Measurements from ENCODE around the gene ACBD4. TPM values are rescaled to one million over a fixed set of nuclear protein-coding genes. Genes with fewer than 3 reads are reported as not detected.

The ACBD4 gene
- total and polyA plus RNA-seq, 2 of the 13 experiments (the other 11 are each of a cell fraction or from before 2014, with no cell fraction given): 16.1 to 26.9 TPM

- peak; percentile 66 for ATAC-seq
- Histone ChIP-seq H3K4me3 (replicated peaks in 1 of 3; ENCODE audit: insufficient read depth in 1 of 3, low read depth in 2 of 3, low read length in 3 of 3) (peak overlapping the region; percentile 53 to 74 (median 65)), H3K9me3 (ENCODE audit: low read length) (no peaks in the 10 kb centered on the region), H2AFZ (ENCODE audit: low read length) (no peak overlapping the region), H3K27me3 (ENCODE audit: control insufficient read depth in 1 of 2, insufficient read depth in 2 of 2, low read length in 2 of 2) (no peaks in the 10 kb centered on the region), H3K79me2 (ENCODE audit: insufficient read depth, low read length) (no peaks in the 10 kb centered on the region), H3K9ac (ENCODE audit: insufficient read depth, low read depth, low read length) (peak overlapping the region; percentile 93), H3K4me1 (ENCODE audit: insufficient read depth, low read length) (peaks cover 71% of the 10 kb centered on the region), H3K27ac (ENCODE audit: extremely low read length, insufficient read depth, low read length) (peak overlapping the region; percentile 97), H3K36me3 (replicated peaks in 1 of 2; ENCODE audit: control insufficient read depth in 1 of 2, insufficient read depth in 2 of 2, low read length in 2 of 2) (peaks cover 8 to 17% of the 10 kb centered on the region in 2 experiments), H4K20me1 (ENCODE audit: insufficient read depth, low read length) (no peaks in the 10 kb centered on the region), H3K4me2 (ENCODE audit: low read depth, low read length) (peak overlapping the region; percentile 100)
- in situ Hi-C loops (cut with HindIII; ENCODE audit: extremely low pct_ligation_motif_present, low pct_unique_long_range_greater_than_20kb): no loop called here
- intact Hi-C loops (cut with micrococcal nuclease; ENCODE audit: unreplicated experiment): loop anchor here (1.0 kb wide), 1 partner anchor 11 kb away; the partner anchor contains the start of gene HEXIM2
- no TSS peak for BruUV-seq (replicated peaks)
- WGBS (ENCODE audit: low lambda C conversion rate): 5% methylated on average over 10 of the region's 10 CpGs
- DNase-seq (ENCODE audit: low spot score): peak; percentile 97
- CTCF ChIA-PET (ENCODE audit: low intra/inter-chr PET ratio, low total read pairs): interaction anchor here (0.7 to 3.2 kb wide), 5 partner anchors 10 to 37 kb away, joined by 3 to 10 read pairs (median 3); partner anchors contain the start of genes ACBD4, HEXIM1 and HEXIM2
- peak; percentile 92 for FAIRE-seq
- POLR2A ChIA-PET: interaction anchor here (0.9 to 24.3 kb wide), 19 partner anchors 10 to 234 kb away, joined by 3 to 2487 read pairs (median 10); partner anchors contain the start of genes ACBD4, HEXIM1, HEXIM2 and MAP3K14
- TF ChIP-seq KAT8 (CRISPR knock-in tag; IDR thresholded peaks at IDR 0.05): peak; percentile 89
- no peak for TF ChIP-seq ZKSCAN5 (CRISPR knock-in tag; IDR thresholded peaks at IDR 0.05)
- TF ChIP-seq, protein P1, sequence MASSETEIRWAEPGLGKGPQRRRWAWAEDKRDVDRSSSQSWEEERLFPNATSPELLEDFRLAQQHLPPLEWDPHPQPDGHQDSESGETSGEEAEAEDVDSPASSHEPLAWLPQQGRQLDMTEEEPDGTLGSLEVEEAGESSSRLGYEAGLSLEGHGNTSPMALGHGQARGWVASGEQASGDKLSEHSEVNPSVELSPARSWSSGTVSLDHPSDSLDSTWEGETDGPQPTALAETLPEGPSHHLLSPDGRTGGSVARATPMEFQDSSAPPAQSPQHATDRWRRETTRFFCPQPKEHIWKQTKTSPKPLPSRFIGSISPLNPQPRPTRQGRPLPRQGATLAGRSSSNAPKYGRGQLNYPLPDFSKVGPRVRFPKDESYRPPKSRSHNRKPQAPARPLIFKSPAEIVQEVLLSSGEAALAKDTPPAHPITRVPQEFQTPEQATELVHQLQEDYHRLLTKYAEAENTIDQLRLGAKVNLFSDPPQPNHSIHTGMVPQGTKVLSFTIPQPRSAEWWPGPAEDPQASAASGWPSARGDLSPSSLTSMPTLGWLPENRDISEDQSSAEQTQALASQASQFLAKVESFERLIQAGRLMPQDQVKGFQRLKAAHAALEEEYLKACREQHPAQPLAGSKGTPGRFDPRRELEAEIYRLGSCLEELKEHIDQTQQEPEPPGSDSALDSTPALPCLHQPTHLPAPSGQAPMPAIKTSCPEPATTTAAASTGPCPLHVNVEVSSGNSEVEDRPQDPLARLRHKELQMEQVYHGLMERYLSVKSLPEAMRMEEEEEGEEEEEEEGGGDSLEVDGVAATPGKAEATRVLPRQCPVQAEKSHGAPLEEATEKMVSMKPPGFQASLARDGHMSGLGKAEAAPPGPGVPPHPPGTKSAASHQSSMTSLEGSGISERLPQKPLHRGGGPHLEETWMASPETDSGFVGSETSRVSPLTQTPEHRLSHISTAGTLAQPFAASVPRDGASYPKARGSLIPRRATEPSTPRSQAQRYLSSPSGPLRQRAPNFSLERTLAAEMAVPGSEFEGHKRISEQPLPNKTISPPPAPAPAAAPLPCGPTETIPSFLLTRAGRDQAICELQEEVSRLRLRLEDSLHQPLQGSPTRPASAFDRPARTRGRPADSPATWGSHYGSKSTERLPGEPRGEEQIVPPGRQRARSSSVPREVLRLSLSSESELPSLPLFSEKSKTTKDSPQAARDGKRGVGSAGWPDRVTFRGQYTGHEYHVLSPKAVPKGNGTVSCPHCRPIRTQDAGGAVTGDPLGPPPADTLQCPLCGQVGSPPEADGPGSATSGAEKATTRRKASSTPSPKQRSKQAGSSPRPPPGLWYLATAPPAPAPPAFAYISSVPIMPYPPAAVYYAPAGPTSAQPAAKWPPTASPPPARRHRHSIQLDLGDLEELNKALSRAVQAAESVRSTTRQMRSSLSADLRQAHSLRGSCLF (CRISPR knock-in tag; IDR thresholded peaks at IDR 0.05; ENCODE audit: borderline replicate concordance): no peak
- TF ChIP-seq ZNF761 (CRISPR knock-in tag; conservative IDR thresholded peaks at IDR 0.05): peak; percentile 97
- TF ChIP-seq GRHL1 (CRISPR knock-in tag; conservative IDR thresholded peaks at IDR 0.05): no peak
- TF ChIP-seq ZHX1 (CRISPR knock-in tag; IDR thresholded peaks at IDR 0.05; ENCODE audit: low read depth): no peak; the same call in 1 of the 2 replicates
- no peak for TF ChIP-seq ARNT2 (CRISPR knock-in tag; IDR thresholded peaks at IDR 0.05; ENCODE audit: low read depth)
- TF ChIP-seq ZSCAN29 (CRISPR knock-in tag; conservative IDR thresholded peaks at IDR 0.05): peak; percentile 76; the same call in 1 of the 2 replicates
- peak; percentile 63; the same call in 1 of the 2 replicates for TF ChIP-seq RELA (CRISPR knock-in tag; IDR thresholded peaks at IDR 0.05)
- TF ChIP-seq KDM1A (CRISPR knock-in tag; IDR thresholded peaks at IDR 0.05): peak; percentile 62; the same call in 1 of the 2 replicates
- no peak for TF ChIP-seq ZNF784 (CRISPR knock-in tag; IDR thresholded peaks at IDR 0.05; ENCODE audit: borderline replicate concordance)
- TF ChIP-seq PITX1 (CRISPR knock-in tag; IDR thresholded peaks at IDR 0.05): peak; percentile 82
Observed at GRCh38 chr17:45172541-45173286, 37.2 kb downstream of the ACBD4 start.
